IgD-negative memory B cell (primary cell): Measurements from ENCODE around the gene SAA4. TPM values are rescaled to one million over a fixed set of nuclear protein-coding genes. Genes with fewer than 3 reads are reported as not detected.
"Not testable (repeated sequence)": the region's sequence is repeated elsewhere in the genome, so short reads cannot be mapped to it uniquely, and the experiment has no call there.

ENCODE experiments used
- H3K27ac Mint-ChIP-seq, 3 donors: one replicate each; pipeline ENCODE4 v1.8.0; 2020 to 2022; ENCODE audit warnings: mild to moderate bottlenecking in 3 of 3, mixed read lengths in 3 of 3, moderate library complexity in 1 of 3
- H3K27me3 Mint-ChIP-seq: one replicate; pipeline ENCODE4 v1.8.0; 2021; ENCODE audit warnings: mixed read lengths
- H3K36me3 Mint-ChIP-seq: one replicate; pipeline ENCODE4 v1.8.0; 2020; ENCODE audit warnings: mild to moderate bottlenecking, mixed read lengths
- H3K4me1 Mint-ChIP-seq, 3 donors: one replicate each; pipeline ENCODE4 v1.8.0; 2020 to 2022; ENCODE audit warnings: mixed read lengths in 3 of 3, mild to moderate bottlenecking in 1 of 3
- H3K4me3 Mint-ChIP-seq, 4 donors: one replicate each; pipeline ENCODE4 v1.8.0; 2020 to 2022; ENCODE audit warnings: mild to moderate bottlenecking in 4 of 4, mixed read lengths in 4 of 4, moderate library complexity in 3 of 4
- H3K9me3 Mint-ChIP-seq, 3 donors: one replicate each; pipeline ENCODE4 v1.8.0; 2020 to 2021; ENCODE audit warnings: mixed read lengths in 3 of 3, mild to moderate bottlenecking in 1 of 3
- polyA plus RNA-seq: library from polyadenylated mRNA; unstranded; fragments of 300-500 nt; fragmentation: Illumina TruSeq; gene quantifications from one replicate; pipeline ENCODE4 v1.2.3, GENCODE V29; 2021

Gene SAA4
- polyA plus RNA-seq, 1 donor from 2014 or later, result not detected

GRCh38 chr11:18229501-18229900 lies 7.1 kb downstream of the SAA4 start:
- H3K9me3 Mint-ChIP-seq, result peaks cover 0 to 7% (median 3%) of the 10 kb centered on the region in 3 donors
- peak overlapping the region in 1 of 3 donors; percentile 16 for H3K27ac Mint-ChIP-seq
- peaks cover 11 to 13% (median 12%) of the 10 kb centered on the region in 3 donors for H3K4me1 Mint-ChIP-seq
- peaks cover 5% of the 10 kb centered on the region for H3K36me3 Mint-ChIP-seq
- H3K4me3 Mint-ChIP-seq, result peak overlapping the region in 3 of 4 donors; percentile 44 to 70 (median 67)
- no peaks in the 10 kb centered on the region for H3K27me3 Mint-ChIP-seq

GRCh38 chr11:18225913-18226312 lies 10.7 kb downstream of the SAA4 start:
- no peaks in the 10 kb centered on the region for H3K27me3 Mint-ChIP-seq
- no peak overlapping the region for H3K4me3 Mint-ChIP-seq
- H3K36me3 Mint-ChIP-seq, result peaks cover 8% of the 10 kb centered on the region
- peaks cover 0 to 7% (median 3%) of the 10 kb centered on the region in 3 donors for H3K9me3 Mint-ChIP-seq
- H3K27ac Mint-ChIP-seq, result peak overlapping the region in 1 of 3 donors; percentile 33
- peaks cover 11 to 13% (median 12%) of the 10 kb centered on the region in 3 donors for H3K4me1 Mint-ChIP-seq

- peaks cover 12% of the 10 kb centered on the region for H3K36me3 Mint-ChIP-seq
- H3K4me3 Mint-ChIP-seq, result no peak overlapping the region
- H3K9me3 Mint-ChIP-seq, result peaks cover 0 to 5% (median 4%) of the 10 kb centered on the region in 3 donors
- H3K4me1 Mint-ChIP-seq, result peaks cover 2 to 5% (median 4%) of the 10 kb centered on the region in 3 donors
- H3K27me3 Mint-ChIP-seq, result no peaks in the 10 kb centered on the region
- no peak overlapping the region for H3K27ac Mint-ChIP-seq
Measured at GRCh38 chr11:18223591-18224387, 12.8 kb downstream of the SAA4 start.

- Mint-ChIP-seq H3K27me3 (no peaks in the 10 kb centered on the region), H3K27ac (no peak overlapping the region), H3K4me1 (no peaks in the 10 kb centered on the region), H3K9me3 (peaks cover 1 to 3% (median 2%) of the 10 kb centered on the region in 3 donors), H3K4me3 (no peak overlapping the region), H3K36me3 (peaks cover 9% of the 10 kb centered on the region)
Measured at GRCh38 chr11:18222814-18223421, 13.7 kb downstream of the SAA4 start.

- H3K9me3 Mint-ChIP-seq, result peaks cover 1 to 3% (median 2%) of the 10 kb centered on the region in 3 donors
- H3K27ac Mint-ChIP-seq, result no peak overlapping the region
- no peaks in the 10 kb centered on the region for H3K4me1 Mint-ChIP-seq
- no peak overlapping the region for H3K4me3 Mint-ChIP-seq
- no peaks in the 10 kb centered on the region for H3K27me3 Mint-ChIP-seq
- H3K36me3 Mint-ChIP-seq, result peaks cover 9% of the 10 kb centered on the region
Measured at GRCh38 chr11:18221274-18221876, 15.2 kb downstream of the SAA4 start.

- H3K36me3 Mint-ChIP-seq, result peaks cover 3% of the 10 kb centered on the region
- no peak overlapping the region for H3K27ac Mint-ChIP-seq
- H3K4me1 Mint-ChIP-seq, result no peaks in the 10 kb centered on the region
- no peak overlapping the region for H3K4me3 Mint-ChIP-seq
- no peaks in the 10 kb centered on the region for H3K9me3 Mint-ChIP-seq
- peaks cover 13% of the 10 kb centered on the region for H3K27me3 Mint-ChIP-seq
Measured at GRCh38 chr11:18209058-18209457, 27.5 kb downstream of the SAA4 start.

GRCh38 chr11:18204771-18205170 lies 31.8 kb downstream of the SAA4 start:
- Mint-ChIP-seq H3K4me1 (peaks cover 0 to 2% (median 1%) of the 10 kb centered on the region in 3 donors), H3K27me3 (peaks cover 18% of the 10 kb centered on the region), H3K4me3 (no peak overlapping the region), H3K36me3 (peaks cover 2% of the 10 kb centered on the region), H3K9me3 (peaks cover 0 to 7% (median 2%) of the 10 kb centered on the region in 3 donors), H3K27ac (peak overlapping the region in 1 of 3 donors; percentile 83)

- peaks cover 0 to 2% (median 1%) of the 10 kb centered on the region in 3 donors for H3K4me1 Mint-ChIP-seq
- H3K36me3 Mint-ChIP-seq, result peaks cover 2% of the 10 kb centered on the region
- peaks cover 19% of the 10 kb centered on the region for H3K27me3 Mint-ChIP-seq
- no peak overlapping the region for H3K4me3 Mint-ChIP-seq
- no peak overlapping the region for H3K27ac Mint-ChIP-seq
- peaks cover 0 to 7% (median 2%) of the 10 kb centered on the region in 3 donors for H3K9me3 Mint-ChIP-seq
Measured at GRCh38 chr11:18204220-18204619, 32.4 kb downstream of the SAA4 start.

- Mint-ChIP-seq H3K27me3 (peaks cover 16% of the 10 kb centered on the region), H3K4me1 (peaks cover 0 to 2% (median 1%) of the 10 kb centered on the region in 3 donors), H3K4me3 (no peak overlapping the region), H3K9me3 (peaks cover 0 to 7% (median 2%) of the 10 kb centered on the region in 3 donors), H3K36me3 (peaks cover 2% of the 10 kb centered on the region), H3K27ac (no peak overlapping the region)
Measured at GRCh38 chr11:18203723-18204122, 32.9 kb downstream of the SAA4 start.

GRCh38 chr11:18197738-18198137 lies 38.9 kb downstream of the SAA4 start:
- H3K36me3 Mint-ChIP-seq, H3K27me3 Mint-ChIP-seq, H3K4me1 Mint-ChIP-seq, H3K27ac Mint-ChIP-seq: not testable (repeated sequence)
- Mint-ChIP-seq H3K9me3 (peaks cover 0 to 11% (median 6%) of the 10 kb centered on the region in 3 donors), H3K4me3 (peak overlapping the region in 1 of 4 donors; percentile 10)

- no peak overlapping the region for H3K27ac Mint-ChIP-seq
- H3K4me3 Mint-ChIP-seq, result no peak overlapping the region
- peaks cover 1% of the 10 kb centered on the region for H3K27me3 Mint-ChIP-seq
- peaks cover 2% of the 10 kb centered on the region for H3K36me3 Mint-ChIP-seq
- peaks cover 0 to 2% (median 0%) of the 10 kb centered on the region in 3 donors for H3K4me1 Mint-ChIP-seq
- H3K9me3 Mint-ChIP-seq, result peaks cover 0 to 5% (median 4%) of the 10 kb centered on the region in 3 donors
Measured at GRCh38 chr11:18196532-18196931, 40.1 kb downstream of the SAA4 start.

GRCh38 chr11:18193010-18193409 lies 43.6 kb downstream of the SAA4 start:
- Mint-ChIP-seq H3K36me3 (no peaks in the 10 kb centered on the region), H3K4me3 (no peak overlapping the region), H3K4me1 (peaks cover 0 to 3% (median 2%) of the 10 kb centered on the region in 3 donors), H3K27ac (no peak overlapping the region), H3K27me3 (no peaks in the 10 kb centered on the region), H3K9me3 (peaks cover 0 to 5% (median 3%) of the 10 kb centered on the region in 3 donors)

- no peaks in the 10 kb centered on the region for H3K36me3 Mint-ChIP-seq
- peaks cover 3% of the 10 kb centered on the region for H3K27me3 Mint-ChIP-seq
- H3K27ac Mint-ChIP-seq, result no peak overlapping the region
- no peak overlapping the region for H3K4me3 Mint-ChIP-seq
- no peaks in the 10 kb centered on the region for H3K9me3 Mint-ChIP-seq
- H3K4me1 Mint-ChIP-seq, result peaks cover 0 to 3% (median 2%) of the 10 kb centered on the region in 3 donors
Measured at GRCh38 chr11:18191376-18191775, 45.2 kb downstream of the SAA4 start.

GRCh38 chr11:18189476-18190245 lies 46.9 kb downstream of the SAA4 start:
- H3K4me3 Mint-ChIP-seq, H3K27me3 Mint-ChIP-seq, H3K36me3 Mint-ChIP-seq, H3K27ac Mint-ChIP-seq, H3K9me3 Mint-ChIP-seq, H3K4me1 Mint-ChIP-seq: not testable (repeated sequence)
